ENCODE results near the gene OSM.
"Not testable (repeated sequence)": the region's sequence is repeated elsewhere in the genome, so short reads cannot be mapped to it uniquely, and the experiment has no call there.

The OSM gene

GRCh38 chr22:30230330-30230729 lies 36.3 kb downstream of the OSM start:
- no peak for DNase-seq (ENCODE audit: low read depth in 2 of 2, low spot score in 1 of 2)

DNA sequence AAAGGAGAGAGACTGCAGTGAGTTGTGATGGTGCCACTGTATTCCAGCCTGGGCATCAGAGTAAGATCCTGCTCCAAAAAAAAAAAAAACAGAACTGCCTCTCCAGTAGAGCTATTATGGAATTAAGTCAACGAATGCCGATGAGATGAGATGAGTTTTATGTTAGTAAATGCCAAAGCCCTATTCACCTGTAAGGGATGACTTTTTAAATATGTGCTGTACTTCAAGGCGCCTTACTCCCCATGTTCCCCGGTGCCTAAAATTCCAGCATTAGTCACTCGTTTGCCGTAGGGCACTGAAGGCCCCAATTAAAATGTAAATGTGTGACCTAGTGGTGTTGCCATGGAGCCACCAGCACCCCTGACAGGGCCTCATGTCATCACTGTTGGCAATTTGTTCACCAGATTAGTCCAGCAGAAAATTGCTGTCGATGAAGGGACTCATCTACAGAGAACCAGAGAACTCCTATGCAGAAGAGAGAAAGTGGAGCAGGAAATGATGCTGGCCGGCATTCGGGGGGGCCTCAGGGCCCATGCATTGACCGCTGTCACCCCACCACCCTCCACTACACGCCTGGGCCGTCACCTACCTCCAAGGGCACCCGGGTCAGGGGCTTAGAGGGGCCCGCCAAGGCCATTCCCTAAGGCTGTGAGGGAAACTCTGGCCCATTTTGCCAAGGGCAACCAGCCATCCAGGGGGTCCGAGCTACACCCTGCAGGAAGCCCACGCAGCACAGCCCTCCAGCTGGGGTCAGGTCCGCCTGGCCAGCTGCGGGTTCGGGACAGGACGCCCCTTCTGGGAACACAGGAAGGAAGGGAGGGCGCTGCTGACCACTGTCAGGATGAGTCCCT lies 37.9 kb downstream of the OSM start:
- no peak for DNase-seq (ENCODE audit: low read depth in 2 of 2, low spot score in 1 of 2)

DNA sequence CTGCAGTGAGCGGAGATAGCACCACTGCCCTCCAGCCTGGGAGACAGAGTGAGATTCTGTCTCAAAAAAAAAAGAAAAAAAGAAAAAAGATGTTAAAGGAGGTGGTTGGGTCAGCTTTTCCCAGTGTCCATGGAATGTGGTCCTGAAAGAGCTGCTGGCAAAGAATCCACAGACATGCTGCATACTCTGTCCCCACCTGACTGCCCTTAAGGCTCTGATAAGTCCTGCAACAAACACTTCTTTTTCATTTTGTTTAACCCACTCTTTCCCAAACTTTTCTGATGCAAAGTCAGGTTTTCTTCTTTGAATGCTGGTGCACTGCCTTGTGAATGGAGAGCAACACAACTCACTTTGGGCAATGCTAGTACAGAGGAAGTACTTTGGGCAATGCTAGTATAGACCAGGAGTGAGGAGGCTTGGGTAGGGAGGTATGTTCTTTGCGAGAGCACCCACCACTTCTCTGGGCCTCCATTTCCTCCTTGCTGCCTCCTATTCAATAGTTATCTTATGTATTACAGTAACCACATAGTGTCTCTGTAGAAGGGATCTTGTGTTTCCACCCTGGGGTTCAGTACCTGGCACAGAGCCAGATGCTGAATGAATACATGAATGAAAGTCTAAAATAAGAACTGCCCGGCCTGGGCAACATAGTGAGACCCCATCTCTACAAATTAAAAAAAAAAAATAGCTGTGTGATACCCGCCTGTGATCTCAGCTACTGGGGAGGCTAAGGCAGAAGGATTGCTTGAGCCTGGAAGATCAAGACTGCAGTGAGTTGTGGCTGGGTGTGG lies 39.0 kb downstream of the OSM start:
- DNase-seq (ENCODE audit: low read depth in 2 of 2, low spot score in 1 of 2): no peak

DNA sequence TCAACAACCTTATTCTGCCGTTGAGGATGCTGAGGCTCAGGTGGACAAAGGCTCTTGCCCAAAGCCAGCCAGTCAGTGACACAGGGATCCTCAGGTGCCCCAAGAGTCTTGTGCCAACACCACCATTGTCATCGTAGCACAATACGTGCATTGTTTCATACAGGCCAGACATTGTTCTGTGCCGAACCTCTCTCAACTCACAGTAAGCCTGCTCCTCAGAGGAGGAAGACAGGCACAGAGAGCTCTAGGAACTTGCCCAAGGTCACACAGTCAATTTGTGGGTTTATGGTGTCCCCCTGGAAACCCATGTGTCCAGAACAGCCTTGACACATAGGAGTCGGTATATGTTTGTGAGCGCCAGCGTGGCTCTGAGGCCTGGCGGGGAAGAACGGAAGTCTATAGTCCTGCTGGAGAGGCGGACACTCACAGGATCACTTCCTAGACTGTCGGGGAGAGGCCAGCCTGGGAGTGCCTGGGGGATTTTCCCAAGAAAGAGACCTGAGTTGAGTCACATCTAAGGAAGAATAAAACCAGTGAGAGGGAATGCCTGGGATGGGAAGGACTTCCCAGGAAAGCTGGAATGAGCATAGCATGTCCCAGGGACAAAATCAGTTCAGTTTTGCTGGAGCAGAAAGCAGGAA lies 40.3 kb downstream of the OSM start:
- DNase-seq (ENCODE audit: low read depth in 2 of 2, low spot score in 1 of 2): no peak

- no peak for DNase-seq (ENCODE audit: low read depth in 2 of 2, low spot score in 1 of 2)
These were observed 41.3 kb downstream of the OSM start for GRCh38 chr22:30225220-30225927.

DNA sequence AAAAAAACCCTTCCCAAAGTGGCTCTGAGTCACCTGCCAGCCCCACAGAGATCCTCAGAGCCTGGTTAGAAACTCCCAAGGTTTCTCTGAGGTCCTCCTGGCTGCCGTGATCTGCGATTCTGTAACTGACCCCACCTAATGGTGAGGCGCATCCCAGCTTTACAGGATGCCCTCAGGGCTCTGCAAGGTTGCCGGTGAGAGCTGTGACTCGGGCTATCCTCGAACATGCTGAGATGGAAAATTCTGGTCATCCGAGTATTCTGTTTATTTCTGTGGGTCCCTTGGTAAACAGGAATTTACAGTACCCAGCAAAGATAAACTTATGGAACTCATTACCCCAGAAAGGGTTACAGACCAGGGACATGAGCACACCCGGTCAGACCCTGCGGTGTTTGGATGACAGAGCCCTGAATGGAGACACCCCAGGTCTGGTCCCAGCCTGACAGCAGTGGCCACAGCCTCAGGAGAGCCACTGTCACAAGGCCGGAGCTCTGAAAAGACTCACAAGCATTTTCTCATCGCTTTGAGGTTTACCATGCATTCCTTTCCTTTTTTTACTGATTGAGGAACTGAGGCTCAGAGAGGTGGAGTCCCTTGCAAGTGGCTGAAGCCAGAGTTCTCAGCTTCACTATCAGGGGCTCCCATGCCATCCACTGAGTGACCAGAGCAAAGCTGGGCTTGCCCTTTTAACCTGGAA lies 42.3 kb downstream of the OSM start:
- no peak for DNase-seq (ENCODE audit: low read depth in 2 of 2, low spot score in 1 of 2)

DNA sequence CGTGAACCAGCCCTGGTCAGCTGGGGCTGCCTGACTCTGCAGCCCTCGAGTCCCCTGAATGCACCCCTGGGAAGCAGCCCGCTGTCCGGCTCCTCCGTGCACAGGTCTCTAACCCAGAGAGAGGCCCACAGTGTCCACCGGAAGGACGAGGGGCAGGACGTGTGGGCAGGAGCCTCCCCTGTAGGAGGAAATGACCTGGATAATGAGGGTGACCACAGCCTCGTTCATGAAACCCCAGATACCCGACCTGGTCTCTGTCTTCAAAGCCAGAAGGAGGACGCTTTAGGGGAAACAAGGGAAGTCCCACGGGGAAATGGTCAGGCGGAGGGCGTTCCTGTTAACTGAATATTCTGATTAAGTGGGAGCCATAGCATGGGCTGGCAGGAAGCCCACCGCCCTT lies 43.3 kb downstream of the OSM start:
- DNase-seq (ENCODE audit: low read depth in 2 of 2, low spot score in 1 of 2): no peak

DNA sequence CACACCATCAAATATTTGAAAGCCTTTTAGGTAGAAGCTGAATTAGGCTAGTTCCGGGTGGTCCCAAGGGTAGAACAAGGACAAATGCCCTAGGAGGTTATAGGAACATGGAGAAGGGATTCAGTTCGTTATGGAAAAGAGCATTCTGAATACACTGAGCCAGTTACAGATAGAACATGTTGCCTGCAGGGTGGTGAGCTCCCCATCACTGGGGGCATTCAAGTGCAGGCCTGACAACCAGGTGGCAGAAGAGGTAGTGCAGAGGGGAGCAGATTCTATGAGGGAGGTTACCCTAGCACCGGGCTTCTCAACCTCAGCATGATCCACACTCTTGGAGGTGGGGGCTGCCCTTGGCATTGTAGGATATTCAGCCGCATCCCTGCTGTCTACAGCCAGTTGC lies 44.3 kb downstream of the OSM start:
- DNase-seq (ENCODE audit: low read depth in 2 of 2, low spot score in 1 of 2): no peak

- DNase-seq (ENCODE audit: low read depth in 2 of 2, low spot score in 1 of 2): peak; percentile 13 to 24
These were observed 45.3 kb downstream of the OSM start for GRCh38 chr22:30221121-30221992.

DNA sequence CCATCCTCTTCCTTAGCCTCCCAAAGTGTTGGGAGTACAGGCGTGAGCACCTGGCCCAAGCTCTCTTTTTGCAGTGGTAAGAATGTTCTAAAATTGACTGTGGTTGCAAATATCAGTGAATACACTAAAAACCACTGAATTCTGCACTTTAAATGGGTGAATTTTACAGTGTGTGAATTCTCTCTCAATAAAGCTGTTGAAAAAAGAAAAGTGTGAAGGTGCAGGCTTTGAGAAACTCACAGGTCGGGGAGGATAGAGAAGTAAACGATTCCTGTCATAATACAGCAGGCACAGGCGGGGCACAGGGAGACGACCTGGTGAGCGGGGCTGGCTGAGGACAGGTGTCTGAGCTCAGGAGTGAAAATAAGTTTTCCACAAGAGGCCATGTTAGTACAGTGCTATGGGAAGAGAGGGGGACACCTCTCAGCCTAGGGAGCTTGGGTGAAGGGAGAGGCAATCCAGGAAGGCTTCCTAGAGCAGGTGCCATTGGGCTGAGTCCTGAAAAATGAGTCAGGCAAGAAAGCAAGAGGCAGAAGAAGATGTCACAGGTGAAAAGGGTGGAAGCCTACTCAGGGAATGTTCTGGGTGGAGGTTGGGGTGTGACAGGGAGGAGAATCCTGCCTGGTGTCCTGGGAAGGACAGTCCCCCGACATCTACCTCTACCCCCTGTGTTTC lies 46.2 kb downstream of the OSM start:
- no peak for DNase-seq (ENCODE audit: low read depth in 2 of 2, low spot score in 1 of 2)

DNA sequence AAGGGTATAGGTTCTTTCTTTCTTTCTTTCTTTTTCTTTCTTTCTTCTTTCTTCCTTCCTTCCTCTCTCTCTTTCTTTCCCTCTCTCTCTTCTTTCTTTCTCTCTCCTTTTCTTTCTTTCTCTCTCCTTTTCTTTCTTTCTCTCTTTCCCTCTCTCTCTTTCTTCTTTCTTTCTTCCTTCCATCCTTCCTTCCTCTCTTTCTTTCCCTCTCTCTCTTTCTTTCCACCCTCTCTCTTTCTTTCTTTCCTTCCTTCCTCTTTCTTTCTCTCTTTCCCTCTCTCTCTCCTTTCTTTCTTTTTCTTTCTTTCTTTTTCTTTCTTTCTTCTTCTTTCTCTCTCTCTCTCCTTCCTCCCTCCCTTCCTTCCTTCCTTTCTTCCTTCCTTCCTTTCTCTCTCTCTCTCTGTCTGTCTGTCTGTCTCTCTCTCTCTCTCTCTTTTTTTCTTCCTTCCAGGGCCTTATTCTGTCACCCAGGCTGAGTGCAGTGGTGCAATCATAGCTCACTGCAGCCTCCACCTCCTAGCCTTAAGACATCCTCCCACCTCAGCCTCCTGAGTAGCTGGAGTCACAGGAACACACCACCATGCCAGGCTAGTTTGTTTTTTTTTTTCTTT lies 46.9 kb downstream of the OSM start:
- DNase-seq (ENCODE audit: low read depth in 2 of 2, low spot score in 1 of 2): no peak

- no peak for DNase-seq (ENCODE audit: low read depth in 2 of 2, low spot score in 1 of 2)
These were observed 47.5 kb downstream of the OSM start for GRCh38 chr22:30219049-30219654.

DNA sequence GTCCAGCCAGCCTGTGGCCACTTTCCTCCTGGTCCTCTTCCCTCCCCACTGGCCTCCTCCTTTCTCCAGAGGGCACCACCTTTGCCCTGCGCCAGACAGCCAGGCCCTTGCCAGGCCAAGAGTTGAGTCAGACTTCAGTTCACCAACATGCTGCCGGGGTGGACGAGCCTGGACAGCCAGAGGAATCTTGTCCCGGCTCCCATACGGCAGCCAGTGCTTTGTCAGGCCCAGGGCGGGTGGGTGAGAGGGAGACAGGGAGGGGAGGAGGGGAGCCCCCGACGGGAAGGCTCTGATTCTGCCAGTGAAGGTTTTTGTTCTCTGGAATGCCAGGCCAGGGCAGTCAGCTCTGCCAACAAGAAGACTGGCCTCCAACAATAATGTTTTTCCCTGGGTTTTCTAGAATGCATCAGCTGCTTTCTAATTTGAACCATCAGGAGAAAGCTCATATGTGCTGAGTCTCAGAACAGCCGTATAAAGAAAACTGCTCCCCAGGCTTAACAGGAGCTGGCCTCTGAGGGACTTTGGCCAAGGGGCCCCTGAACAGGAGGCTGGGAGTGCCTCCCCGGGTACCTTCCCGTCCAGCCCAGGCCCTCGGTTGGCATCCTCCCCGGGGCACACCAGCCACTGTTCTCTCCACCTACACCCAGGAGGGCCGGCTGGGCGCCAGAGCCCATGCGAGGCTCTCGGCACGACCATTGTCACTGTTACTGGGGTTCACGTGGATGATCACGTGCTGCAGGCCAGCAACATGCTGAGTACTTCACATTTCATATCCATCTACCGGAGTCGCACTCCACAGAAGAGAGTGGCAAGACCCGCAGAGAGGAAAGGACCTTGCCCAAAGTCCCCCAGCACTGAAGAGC lies 48.7 kb downstream of the OSM start:
- no peak for DNase-seq (ENCODE audit: low read depth in 2 of 2, low spot score in 1 of 2)

DNA sequence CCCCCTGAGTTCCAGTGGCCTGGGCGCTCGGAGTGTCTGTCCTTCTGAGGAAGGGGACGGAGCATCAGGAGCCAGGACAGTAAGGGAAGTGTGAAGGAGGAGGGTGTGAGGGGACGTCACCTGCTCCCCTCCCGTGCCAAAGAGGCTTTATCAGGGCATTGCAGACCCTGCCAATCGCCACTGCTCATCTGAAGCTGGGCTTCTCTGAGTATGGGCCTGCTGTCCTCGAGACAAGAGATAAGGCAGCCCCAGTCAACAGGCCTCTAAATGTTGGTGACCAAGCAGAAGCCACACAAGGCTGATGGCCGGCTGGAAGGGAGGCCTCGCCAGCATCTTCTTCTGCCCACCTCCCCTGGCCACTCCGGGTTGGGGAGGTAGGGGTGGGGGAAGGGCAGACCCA lies 49.9 kb downstream of the OSM start:
- no peak for DNase-seq (ENCODE audit: low read depth in 2 of 2, low spot score in 1 of 2)

- DNase-seq (ENCODE audit: low read depth in 2 of 2, low spot score in 1 of 2): not testable (repeated sequence)
These were observed 50.4 kb downstream of the OSM start for GRCh38 chr22:30216272-30216671.

- no peak for DNase-seq (ENCODE audit: low read depth in 2 of 2, low spot score in 1 of 2)
These were observed 51.8 kb downstream of the OSM start for GRCh38 chr22:30214703-30215407.

DNA sequence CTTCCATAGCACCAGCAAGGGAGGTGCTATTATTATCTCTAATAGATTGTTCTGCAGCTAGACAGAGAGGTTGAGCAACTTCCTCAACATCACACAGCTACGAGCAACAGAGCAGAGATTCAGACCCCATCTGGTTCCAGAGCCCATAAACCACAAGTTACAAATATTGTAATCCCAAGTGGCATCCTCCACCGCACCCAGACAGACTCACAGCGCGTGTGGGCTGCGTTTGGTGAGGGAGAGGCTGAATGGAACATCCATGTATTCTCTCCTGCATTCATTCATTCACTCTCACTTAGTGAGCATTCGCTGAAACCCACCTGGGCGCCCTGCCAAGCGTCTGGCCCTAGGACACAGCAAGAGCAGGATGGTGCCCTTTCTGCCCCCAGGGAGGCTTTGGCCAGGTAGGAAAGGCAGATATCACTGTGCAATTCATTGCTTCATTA lies 53.6 kb downstream of the OSM start:
- no peak for DNase-seq (ENCODE audit: low read depth in 2 of 2, low spot score in 1 of 2)
